Measurements from ENCODE around the gene TPRG1.

TPRG1 gene

GRCh38 chr3:189212681-189213080, 40.9 kb downstream of the TPRG1 start:
- H3K27ac ChIP-seq (ENCODE audit: low read depth, low read length) = no peak overlapping the region

GRCh38 chr3:189214651-189215050, 42.9 kb downstream of the TPRG1 start:
- Histone ChIP-seq H3K27ac (ENCODE audit: low read depth, low read length) (no peak overlapping the region), H3F3A (ENCODE audit: insufficient read depth) (no peaks in the 10 kb centered on the region), H4K20me1 (ENCODE audit: low read depth, low read length) (no peaks in the 10 kb centered on the region), H3K4me3 (ENCODE audit: insufficient read depth, low read length, poor library complexity, severe bottlenecking) (no peak overlapping the region), H3K9me3 (ENCODE audit: insufficient read depth, low read length) (no peaks in the 10 kb centered on the region), H3K79me2 (ENCODE audit: insufficient read depth, low read length) (no peaks in the 10 kb centered on the region), H2AFZ (ENCODE audit: low read depth, low read length, severe bottlenecking) (no peak overlapping the region), H3K9me2 (replicated peaks; ENCODE audit: insufficient read depth, low read length) (no peaks in the 10 kb centered on the region), H3K4me2 (ENCODE audit: low read depth, low read length, poor library complexity, severe bottlenecking) (no peak overlapping the region), H3K27me3 (ENCODE audit: low read length) (no peaks in the 10 kb centered on the region; the same call in 1 of the 2 replicates), H3K36me3 (ENCODE audit: low read length) (no peaks in the 10 kb centered on the region), H3K9ac (ENCODE audit: low read length) (no peak overlapping the region)
- TF ChIP-seq CTCF (IDR thresholded peaks at IDR 0.05; ENCODE audit: insufficient read depth, low read length, poor library complexity, severe bottlenecking) (no peak), EZH2phosphoT487 (conservative IDR thresholded peaks at IDR 0.05; ENCODE audit: low read length) (no peak)

More at GRCh38 chr3:189212681-189213080, 40.9 kb downstream of the TPRG1 start:
- Histone ChIP-seq H3K4me2 (ENCODE audit: low read depth, low read length, poor library complexity, severe bottlenecking) (no peak overlapping the region), H3K79me2 (ENCODE audit: insufficient read depth, low read length) (no peaks in the 10 kb centered on the region), H3F3A (ENCODE audit: insufficient read depth) (no peaks in the 10 kb centered on the region), H2AFZ (ENCODE audit: low read depth, low read length, severe bottlenecking) (no peak overlapping the region), H3K9me2 (replicated peaks; ENCODE audit: insufficient read depth, low read length) (no peaks in the 10 kb centered on the region), H3K9me3 (ENCODE audit: insufficient read depth, low read length) (no peaks in the 10 kb centered on the region), H3K36me3 (ENCODE audit: low read length) (no peaks in the 10 kb centered on the region), H3K9ac (ENCODE audit: low read length) (no peak overlapping the region), H3K4me3 (ENCODE audit: insufficient read depth, low read length, poor library complexity, severe bottlenecking) (no peak overlapping the region), H3K27me3 (ENCODE audit: low read length) (no peaks in the 10 kb centered on the region; the same call in 1 of the 2 replicates), H4K20me1 (ENCODE audit: low read depth, low read length) (no peaks in the 10 kb centered on the region)
- TF ChIP-seq CTCF (IDR thresholded peaks at IDR 0.05; ENCODE audit: insufficient read depth, low read length, poor library complexity, severe bottlenecking) (no peak), EZH2phosphoT487 (conservative IDR thresholded peaks at IDR 0.05; ENCODE audit: low read length) (no peak)

- Histone ChIP-seq H2AFZ (ENCODE audit: low read depth, low read length, severe bottlenecking) (no peak overlapping the region), H4K20me1 (ENCODE audit: low read depth, low read length) (no peaks in the 10 kb centered on the region), H3K79me2 (ENCODE audit: insufficient read depth, low read length) (no peaks in the 10 kb centered on the region), H3K4me2 (ENCODE audit: low read depth, low read length, poor library complexity, severe bottlenecking) (no peak overlapping the region), H3F3A (ENCODE audit: insufficient read depth) (no peaks in the 10 kb centered on the region), H3K9me3 (ENCODE audit: insufficient read depth, low read length) (no peaks in the 10 kb centered on the region), H3K4me3 (ENCODE audit: insufficient read depth, low read length, poor library complexity, severe bottlenecking) (no peak overlapping the region), H3K27ac (ENCODE audit: low read depth, low read length) (no peak overlapping the region), H3K36me3 (ENCODE audit: low read length) (no peaks in the 10 kb centered on the region), H3K27me3 (ENCODE audit: low read length) (0 out of 2 replicates have a peak, but pooled peaks cover 2% of the 10 kb centered on the region), H3K9ac (ENCODE audit: low read length) (no peak overlapping the region), H3K9me2 (replicated peaks; ENCODE audit: insufficient read depth, low read length) (no peaks in the 10 kb centered on the region)
- TF ChIP-seq EZH2phosphoT487 (conservative IDR thresholded peaks at IDR 0.05; ENCODE audit: low read length) (no peak), CTCF (IDR thresholded peaks at IDR 0.05; ENCODE audit: insufficient read depth, low read length, poor library complexity, severe bottlenecking) (no peak)
Observed at GRCh38 chr3:189222927-189223636, 51.3 kb downstream of the TPRG1 start.

Data from SU-DHL-6 (cell line).